ENCODE results near the gene CTDP1. TPM values are rescaled to one million over a fixed set of nuclear protein-coding genes. Genes with fewer than 3 reads are reported as not detected.

Gene CTDP1
- total and polyA plus RNA-seq, 9 of the 15 experiments (the other 6 are each of a cell fraction or from before 2014, with no cell fraction given) = 0.07 to 19.2 (median 4.0) TPM

- no peaks in the 10 kb centered on the region for H4K20me1 ChIP-seq (replicated peaks; ENCODE audit: control insufficient read depth, insufficient read depth, low read length)
- no peaks in the 10 kb centered on the region; the same call in 1 of the 2 replicates for H3K9me3 ChIP-seq (replicated peaks; ENCODE audit: control insufficient read depth, insufficient read depth, low read depth, low read length)
- peaks cover 0 to 19% of the 10 kb centered on the region in 2 experiments; a peak in 2 of 5 replicates for H3K4me1 ChIP-seq (replicated peaks in 1 of 2; ENCODE audit: control insufficient read depth in 2 of 2, insufficient read depth in 2 of 2, low read length in 2 of 2)
- WGBS (ENCODE audit: insufficient coverage, low coverage, missing lambda C conversion rate) = 63% methylated on average over 11 of the region's 21 CpGs
- TF ChIP-seq WHSC1 (IDR thresholded peaks at IDR 0.05; ENCODE audit: low read length) = no peak
- TF ChIP-seq GABPB2 (CRISPR knock-in tag; conservative IDR thresholded peaks at IDR 0.05) = no peak
- TF ChIP-seq CCAR2 (IDR thresholded peaks at IDR 0.05; ENCODE audit: low read depth, low read length) = no peak
- no peak for TF ChIP-seq HBP1 (CRISPR knock-in tag; IDR thresholded peaks at IDR 0.05)
- TF ChIP-seq POU5F1 (IDR thresholded peaks at IDR 0.05; ENCODE audit: borderline replicate concordance, low read depth, low read length, partially characterized antibody) = no peak
- no peak for TF ChIP-seq CHD4 (IDR thresholded peaks at IDR 0.05; ENCODE audit: insufficient read depth, insufficient replicate concordance, low read depth, low read length, poor library complexity, severe bottlenecking)
- TF ChIP-seq ZFPM2 (CRISPR knock-in tag; IDR thresholded peaks at IDR 0.05) = no peak
- no peak for TF ChIP-seq HDAC6 (IDR thresholded peaks at IDR 0.05; ENCODE audit: low read depth, low read length)
- no peak for TF ChIP-seq MTA3 (IDR thresholded peaks at IDR 0.05; ENCODE audit: borderline replicate concordance)
- no peaks in the 10 kb centered on the region for H3K79me2 ChIP-seq (ENCODE audit: control insufficient read depth, insufficient read depth, low read length)
- no peak overlapping the region for H3K27ac ChIP-seq (ENCODE audit: extremely low read depth, low read depth, low read length)
- no peak for DNase-seq (ENCODE audit: extremely low read depth in 1 of 4, low spot score in 3 of 4)
- no peak overlapping the region for H3K4me2 ChIP-seq (ENCODE audit: insufficient read depth, low read length)
- no peaks in the 10 kb centered on the region for H3K36me3 ChIP-seq (ENCODE audit: control insufficient read depth, insufficient read depth, low read length)
- peaks cover 20 to 50% of the 10 kb centered on the region in 2 experiments; a peak in 4 of 5 replicates for H3K27me3 ChIP-seq (ENCODE audit: control insufficient read depth in 2 of 2, insufficient read depth in 2 of 2, low read length in 2 of 2)
- H3K9ac ChIP-seq (ENCODE audit: insufficient read depth in 1 of 2, low read depth in 2 of 2, low read length in 2 of 2) = no peak overlapping the region
- H3K4me3 ChIP-seq = no peak overlapping the region
- in situ Hi-C loops (cut with MboI) (no loop called here), intact Hi-C loops (cut with micrococcal nuclease) (no loop called here)
- ChIA-PET POLR2A (no interaction called here), CTCF (ENCODE audit: low intra/inter-chr PET ratio) (no interaction called here)
- no peak for FAIRE-seq
- ATAC-seq = no peak
- no TSS peak for BruUV-seq (replicated peaks)
- H2AFZ ChIP-seq (ENCODE audit: low read depth, low read length) = no peak overlapping the region
- H3K9me1 ChIP-seq (ENCODE audit: control insufficient read depth, insufficient read depth, low read length) = no peaks in the 10 kb centered on the region
Observed at GRCh38 chr18:79631096-79631507, 48.5 kb upstream of the CTDP1 start.
